HCEC 1CT (cell line): ENCODE data around the gene GRHL1.
"Not testable (repeated sequence)": the region's sequence is repeated elsewhere in the genome, so short reads cannot be mapped to it uniquely, and the experiment has no call there.

Experiments used
- DNase-seq: peaks from one replicate; pipeline ENCODE4 v3.0.0-alpha.2; 2017

GRHL1 gene

DNA sequence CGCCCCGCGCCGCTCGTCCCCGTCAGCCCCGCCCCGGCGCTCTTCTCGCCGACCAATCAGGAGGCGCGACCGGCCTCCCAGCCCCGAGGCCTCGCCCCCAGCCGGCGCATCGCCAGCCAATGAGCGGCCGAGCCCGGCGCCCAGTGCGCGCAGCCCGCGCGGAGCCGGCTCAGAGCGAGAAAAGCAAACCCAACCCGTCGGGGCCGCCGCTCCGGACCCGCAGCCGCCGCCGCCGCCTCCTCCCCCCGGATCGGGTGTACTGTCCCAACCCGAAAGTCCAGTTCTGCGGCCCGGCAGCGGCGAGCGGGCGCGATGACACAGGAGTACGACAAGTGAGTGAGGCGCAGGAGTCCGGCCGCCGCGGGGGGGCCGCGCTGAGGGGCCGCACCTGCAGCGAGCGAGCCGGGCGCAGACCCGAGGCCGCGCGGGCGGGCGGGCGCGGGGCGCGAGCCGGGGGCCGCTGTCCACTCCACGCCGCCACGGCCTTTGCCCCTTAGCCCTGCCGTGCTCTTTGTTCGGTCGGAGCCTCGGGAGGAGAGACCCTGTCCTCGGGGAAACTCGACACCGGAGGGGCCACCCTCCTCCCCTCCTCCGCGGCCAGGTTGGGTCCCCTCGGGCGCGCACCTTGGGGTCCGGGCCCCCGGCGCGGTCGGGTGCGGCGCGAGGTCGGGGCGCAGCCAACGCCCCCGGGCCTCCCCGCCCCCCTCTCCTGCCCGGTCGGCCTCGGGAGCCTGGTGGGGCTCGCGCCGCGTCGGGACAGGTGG, at the start of gene GRHL1:
Gene GRHL1 (plus strand): TSS at position 172 of the 764 bp plus-strand sequence. CDS start 141 bp downstream, at position 313.
- peak; percentile 88 for DNase-seq

DNA sequence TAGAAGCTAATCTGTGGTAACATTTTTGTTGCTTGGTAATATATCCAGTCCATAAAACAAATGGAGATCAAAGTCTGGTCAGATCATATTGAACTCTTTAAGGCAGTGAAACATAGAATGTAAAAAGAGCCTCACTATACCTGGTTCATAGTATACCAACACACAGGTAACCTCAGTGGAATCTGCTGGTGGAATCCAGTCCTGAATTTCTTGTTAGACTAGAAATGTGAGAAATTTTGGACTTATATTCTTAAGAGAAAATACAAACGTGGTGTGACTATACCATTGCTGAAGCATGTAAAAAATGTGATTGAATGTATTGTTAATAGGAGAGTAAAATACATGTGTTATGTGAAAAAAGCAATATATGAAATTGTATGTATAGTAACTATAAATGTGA, 46.1 kb upstream of the GRHL1 start:
- DNase-seq: no peak

DNA sequence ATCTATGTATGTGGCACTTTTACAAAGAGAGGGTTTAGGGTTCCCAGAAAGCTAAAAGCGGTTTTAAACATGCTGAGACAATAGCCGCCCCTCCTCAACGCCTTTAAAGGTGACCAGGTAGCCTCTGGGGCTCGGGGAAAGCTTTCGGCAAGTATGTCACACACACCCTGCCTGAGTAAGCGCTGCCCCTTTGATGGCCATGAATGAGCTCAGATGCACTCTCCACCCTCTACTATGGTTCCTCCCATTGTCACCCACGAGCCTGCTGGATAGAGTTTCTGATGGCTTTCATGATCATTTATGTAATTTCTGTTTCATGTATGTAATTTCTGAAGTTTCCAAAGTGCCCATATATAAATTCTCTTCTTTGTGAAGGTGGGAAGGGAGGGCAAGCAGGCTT, 44.1 kb upstream of the GRHL1 start:
- DNase-seq: no peak

DNA sequence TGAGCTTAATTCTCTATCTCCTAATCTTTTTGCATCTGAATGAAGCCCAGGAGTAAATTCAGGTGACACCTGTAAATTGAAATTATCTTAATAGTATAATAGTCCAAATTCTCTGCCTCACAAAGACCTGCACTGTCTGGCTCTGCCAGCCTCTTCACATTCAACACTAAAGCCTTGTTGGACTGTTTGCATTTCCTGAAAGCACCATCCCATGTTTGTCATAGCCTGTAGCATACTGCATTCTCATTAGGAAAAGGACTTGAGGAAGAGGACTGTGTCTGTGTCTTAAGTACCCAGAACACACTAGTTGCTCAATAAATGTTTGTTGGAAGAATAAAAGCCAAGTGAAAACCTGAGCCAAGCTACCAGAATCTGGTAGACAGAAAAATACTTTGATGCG, 42.9 kb upstream of the GRHL1 start:
- DNase-seq: no peak

DNA sequence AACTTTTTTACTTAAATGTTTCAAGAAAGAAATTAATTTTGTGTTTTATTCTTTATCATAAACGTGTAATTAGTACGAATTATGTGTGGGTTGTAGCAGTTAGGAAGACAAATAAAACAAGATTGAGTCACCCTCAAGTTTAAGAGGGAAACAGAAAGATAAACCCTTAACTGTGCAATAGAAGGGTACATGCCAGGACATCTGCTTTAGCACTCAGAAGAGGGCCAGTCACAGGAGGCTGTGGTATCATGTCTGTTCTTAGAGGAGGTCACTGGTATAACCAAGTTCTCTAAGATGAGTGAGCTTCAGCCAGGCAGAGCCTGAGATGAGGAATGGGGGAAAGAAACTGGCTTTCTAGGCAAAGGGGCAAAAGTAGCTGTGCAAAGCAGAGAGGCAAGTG, 42.4 kb upstream of the GRHL1 start:
- DNase-seq: no peak

DNA sequence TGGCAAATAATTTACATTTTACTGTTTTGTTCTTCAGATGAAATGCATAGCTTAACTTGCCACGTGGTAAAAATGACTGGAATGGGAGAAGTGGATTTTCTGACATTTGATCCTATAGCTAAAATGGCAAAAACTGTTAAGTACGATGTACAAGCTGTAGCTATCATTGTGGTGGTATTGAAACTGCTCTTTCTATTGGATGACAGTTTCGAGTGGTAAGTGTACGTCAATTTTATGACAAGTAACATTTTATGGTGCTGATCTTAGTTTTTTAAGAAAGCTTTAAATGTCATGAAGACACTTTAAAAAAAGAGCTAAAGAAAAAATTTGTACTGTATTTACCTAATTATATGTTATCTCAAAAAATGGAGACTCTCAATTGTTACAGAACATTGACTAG, 40.8 kb upstream of the GRHL1 start:
- no peak for DNase-seq

DNA sequence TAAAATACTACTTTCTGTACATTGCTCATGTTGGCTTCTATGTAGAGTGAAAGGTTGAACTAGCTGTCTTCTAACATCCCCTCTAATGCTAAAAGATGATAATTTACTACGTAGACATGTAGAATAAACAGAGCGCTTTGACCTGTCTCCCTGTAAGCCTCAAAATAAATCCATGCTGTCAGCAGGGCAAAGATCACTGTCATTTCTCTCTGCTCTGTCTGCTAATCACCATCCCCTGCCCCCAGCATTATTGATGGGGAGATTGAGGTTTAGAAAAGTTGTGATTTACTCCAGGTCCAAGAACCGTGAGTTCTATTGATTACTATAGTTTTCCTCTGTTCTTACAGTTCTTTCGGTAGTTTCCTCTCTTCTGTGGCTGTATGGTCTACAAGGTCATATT, 39.0 kb upstream of the GRHL1 start:
- DNase-seq: no peak

DNA sequence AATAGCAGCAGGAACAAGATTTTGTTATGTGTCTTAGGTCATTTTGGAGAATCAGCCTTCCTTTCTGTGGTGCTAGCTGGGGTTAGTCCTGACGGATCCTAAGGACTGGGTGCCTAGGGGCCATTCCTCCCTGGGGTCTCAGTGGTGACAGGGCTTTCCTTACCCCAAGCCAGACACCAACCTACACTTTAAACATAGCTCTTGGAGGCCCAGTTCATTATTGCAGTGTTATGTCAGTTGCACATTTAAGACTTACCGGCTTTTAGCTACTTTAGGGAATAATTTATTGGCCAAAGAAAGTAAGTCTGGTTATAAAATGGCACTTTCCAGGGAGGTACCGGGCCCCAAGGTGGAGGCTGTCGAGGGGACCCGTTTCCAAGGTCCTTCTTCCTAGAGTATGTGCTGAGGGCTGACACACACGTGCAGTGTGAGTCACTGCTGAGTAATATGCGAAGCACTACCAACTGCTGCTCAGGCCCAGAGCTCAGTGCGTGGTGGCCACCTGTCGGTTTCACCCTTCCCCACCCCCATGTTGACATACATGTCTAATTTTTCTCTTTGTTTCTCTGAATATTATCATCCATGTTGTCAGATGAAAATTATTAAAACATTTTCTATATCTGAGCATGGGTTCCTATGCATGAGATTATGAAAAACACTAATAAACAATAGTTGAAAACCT, 37.0 kb upstream of the GRHL1 start:
- DNase-seq: peak; percentile 86

DNA sequence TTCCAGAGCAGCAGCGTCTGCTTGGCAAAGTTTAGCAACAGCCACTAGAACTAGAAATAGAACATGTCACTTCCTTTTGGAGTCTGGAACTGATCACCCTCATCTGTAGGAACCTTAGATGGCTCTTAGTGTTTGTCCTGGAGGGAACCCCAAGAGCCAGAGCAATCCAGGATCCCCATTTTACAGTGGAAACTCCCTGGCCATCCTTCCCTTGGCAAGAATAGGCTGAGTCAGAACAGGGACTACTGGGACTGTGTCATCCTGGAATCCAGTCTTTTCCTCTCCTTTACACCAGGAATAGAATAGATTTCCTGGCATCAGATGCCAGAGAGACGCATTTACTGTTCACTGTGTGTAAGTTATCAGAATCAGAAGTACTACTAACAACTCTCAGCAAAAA, 33.2 kb upstream of the GRHL1 start:
- peak; percentile 12 for DNase-seq

- no peak for DNase-seq
These were observed 32.0 kb upstream of the GRHL1 start for GRCh38 chr2:9919512-9919911.

DNA sequence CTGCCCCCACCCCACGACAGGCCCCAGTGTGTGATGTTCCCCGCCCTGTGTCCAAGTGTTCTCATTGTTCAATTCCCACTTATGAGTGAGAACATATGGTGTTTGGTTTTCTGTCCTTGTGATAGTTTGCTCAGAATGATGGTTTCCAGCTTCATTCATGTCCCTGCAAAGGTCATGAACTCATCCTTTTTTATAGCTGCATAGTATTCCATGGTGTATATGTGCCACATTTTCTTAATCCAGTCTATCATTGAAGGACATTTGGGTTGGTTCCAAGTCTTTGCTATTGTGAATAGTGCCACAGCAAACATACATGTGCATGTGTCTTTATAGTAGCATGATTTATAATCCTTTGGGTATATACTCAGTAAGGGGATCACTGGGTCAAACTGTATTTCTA, 24.5 kb upstream of the GRHL1 start:
- not testable (repeated sequence) for DNase-seq

GRCh38 chr2:9937258-9937657, 14.2 kb upstream of the GRHL1 start:
- no peak for DNase-seq

DNA sequence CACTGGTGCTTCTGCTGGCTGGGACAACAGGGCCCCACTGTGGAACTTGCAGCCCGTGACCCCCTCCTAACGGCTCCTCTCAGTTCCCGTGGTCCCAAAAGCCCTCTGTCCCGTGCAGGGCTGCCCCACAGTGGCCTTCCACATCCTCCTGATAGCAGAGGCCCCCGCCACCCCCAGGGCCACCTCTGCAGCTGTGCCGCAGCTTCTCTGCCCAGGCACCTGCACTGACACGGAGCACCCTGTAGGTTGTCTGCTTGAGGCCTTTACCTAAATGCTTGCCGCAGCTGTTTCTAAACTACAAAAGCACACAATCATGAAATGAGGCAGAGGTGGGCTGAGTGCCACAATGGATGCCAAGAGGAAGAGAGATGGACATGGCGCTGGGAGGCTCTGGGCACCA, 13.5 kb upstream of the GRHL1 start:
- no peak for DNase-seq

GRCh38 chr2:9939587-9940485, 11.7 kb upstream of the GRHL1 start:
- DNase-seq: no peak

DNA sequence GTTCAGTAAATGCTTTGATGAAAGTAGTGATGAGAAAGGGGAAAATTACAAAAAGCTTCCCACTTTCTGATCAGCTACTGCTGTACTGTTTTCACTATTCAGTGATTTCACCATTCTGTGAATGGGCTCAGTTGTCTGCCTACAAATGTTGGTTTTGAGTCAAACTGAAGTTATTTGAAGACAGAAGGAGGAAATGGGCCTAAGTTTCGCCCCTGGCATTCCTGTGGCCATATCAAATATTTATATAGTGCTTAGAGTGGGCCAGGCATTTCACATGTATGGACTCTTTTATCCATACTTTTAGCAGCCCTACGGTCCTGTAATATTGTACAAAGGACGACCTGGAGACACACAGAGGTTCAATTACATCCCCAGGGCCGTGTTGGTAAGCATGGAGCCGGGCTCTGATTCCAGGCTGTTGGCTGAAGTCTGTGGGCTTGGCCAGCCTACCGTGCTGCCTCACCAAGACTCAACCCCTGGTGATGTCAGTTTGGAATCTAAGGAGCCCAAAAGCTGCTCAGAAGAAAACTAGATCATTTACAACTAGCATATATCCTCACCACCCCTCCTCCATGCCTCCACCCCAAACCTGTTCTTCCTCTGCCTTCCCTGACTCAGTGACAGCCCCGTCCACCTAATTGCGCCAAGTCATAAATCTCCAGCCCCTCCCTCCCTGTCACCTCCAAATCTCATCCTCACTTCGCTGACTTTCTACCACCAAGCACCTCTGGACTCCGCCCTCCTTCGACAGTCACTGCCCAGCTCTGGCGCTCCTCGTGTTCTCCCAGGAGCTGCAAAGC, 10.1 kb upstream of the GRHL1 start:
- peak; percentile 69 for DNase-seq

DNA sequence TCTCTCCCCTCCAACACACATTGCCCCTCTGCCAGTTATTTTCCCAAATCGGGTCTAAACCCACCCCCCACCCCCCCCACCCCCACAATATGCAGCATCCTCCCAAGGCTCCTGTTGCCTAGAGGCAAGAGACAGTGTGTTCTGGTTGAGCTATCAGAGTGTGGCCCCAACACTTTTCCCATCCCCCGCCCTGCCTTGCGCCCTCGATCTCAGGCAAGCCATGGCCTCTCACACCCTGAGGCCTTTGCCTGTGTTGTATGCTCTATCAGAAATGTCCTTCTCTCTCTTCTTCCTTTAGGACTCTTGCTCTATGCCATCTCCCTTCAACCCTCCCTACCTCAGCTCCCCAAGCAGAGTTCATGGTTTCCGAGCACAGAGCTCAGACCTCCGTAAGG, 9.5 kb upstream of the GRHL1 start:
- no peak for DNase-seq

GRCh38 chr2:9944330-9944758, 7.1 kb upstream of the GRHL1 start:
- no peak for DNase-seq

GRCh38 chr2:9945596-9945995, 5.9 kb upstream of the GRHL1 start:
- DNase-seq: no peak

- DNase-seq: no peak
These were observed 5.4 kb upstream of the GRHL1 start for GRCh38 chr2:9946076-9946475.

GRCh38 chr2:9946818-9947217, 4.7 kb upstream of the GRHL1 start:
- DNase-seq: no peak

- DNase-seq: no peak
These were observed 2.8 kb upstream of the GRHL1 start for GRCh38 chr2:9948721-9949120.

- no peak for DNase-seq
These were observed 2.1 kb upstream of the GRHL1 start for GRCh38 chr2:9949239-9949991.
